WTC11 (cell line): ENCODE data around the gene ZFP69B. TPM values are rescaled to one million over a fixed set of nuclear protein-coding genes. Genes with fewer than 3 reads are reported as not detected.

ENCODE experiments used
- ATAC-seq: fragments of 200-7000 bp; cut with Tn5 transposase; 2 replicates; pipeline ENCODE4 v1.10.0; 2021; ENCODE audit warnings: mild to moderate bottlenecking, moderate library complexity
- CTCF ChIA-PET: fragments of 300-600 bp; sonication (Branson Sonifier 250); formaldehyde crosslinking; loops from one replicate; lab custom pipeline; 2021; ENCODE audit warnings: antibody characterized with exemption; lab: Charles Lee
- POLR2A ChIA-PET: fragments of 350-600 bp; sonication (Branson Sonifier 250); formaldehyde crosslinking; loops from one replicate; lab custom pipeline; 2021; ENCODE audit warnings: antibody characterized with exemption; lab: Charles Lee
- DNase-seq: peaks from one replicate; pipeline ENCODE4 v3.0.0; 2021; ENCODE audit warnings: low spot score
- H3K27ac Mint-ChIP-seq: 2 replicates; pipeline ENCODE4 v1.8.0; 2021; ENCODE audit warnings: mixed read lengths
- H3K27me3 Mint-ChIP-seq: 2 replicates; pipeline ENCODE4 v1.8.0; 2021; ENCODE audit warnings: low read depth, mild to moderate bottlenecking, moderate library complexity, mixed read lengths
- H3K36me3 Mint-ChIP-seq: 2 replicates; pipeline ENCODE4 v1.8.0; 2021; ENCODE audit warnings: mixed read lengths
- H3K4me1 Mint-ChIP-seq: 2 replicates; pipeline ENCODE4 v1.8.0; 2022; ENCODE audit warnings: mixed read lengths
- H3K4me3 Mint-ChIP-seq: 2 replicates; pipeline ENCODE4 v1.8.0; 2021; ENCODE audit warnings: mild to moderate bottlenecking, moderate library complexity, mixed read lengths
- H3K9me3 Mint-ChIP-seq: 2 replicates; pipeline ENCODE4 v1.8.0; 2021; ENCODE audit warnings: mixed read lengths
- CBFB ChIP-seq: sonication (generic); formaldehyde crosslinking; IDR thresholded peaks from 2 replicates; pipeline ENCODE4 v1.8.1; 2022; ENCODE audit warnings: mild to moderate bottlenecking, low read depth, missing genetic modification reagents
- GABPB1 ChIP-seq: sonication (generic); formaldehyde crosslinking; IDR thresholded peaks from 2 replicates; pipeline ENCODE4 v1.8.1; 2023; ENCODE audit warnings: mild to moderate bottlenecking, missing genetic modification reagents
- RELA ChIP-seq: sonication (generic); formaldehyde crosslinking; IDR thresholded peaks from 2 replicates; pipeline ENCODE4 v1.8.1; 2022; ENCODE audit warnings: missing genetic modification reagents, mild to moderate bottlenecking, borderline replicate concordance
- ZNF423 ChIP-seq: fragments of 250-450 bp; sonication (Bioruptor Pico); IDR thresholded peaks from 2 replicates; pipeline ENCODE4 v2.1.2; 2022; ENCODE audit warnings: mild to moderate bottlenecking, moderate library complexity
- total RNA-seq: library from RNA; stranded (reverse); gene quantifications from 3 replicates; pipeline ENCODE4 v1.2.3, GENCODE V29; 2021
- TF ChIP-seq, protein P1 (sequence below): sonication (generic); formaldehyde crosslinking; IDR thresholded peaks from 2 replicates; pipeline ENCODE4 v1.8.0; 2022; ENCODE audit warnings: missing genetic modification reagents
- TF ChIP-seq, protein P2 (sequence below): sonication (generic); formaldehyde crosslinking; conservative IDR thresholded peaks from 2 replicates; pipeline ENCODE4 v1.8.1; 2023; ENCODE audit warnings: mild to moderate bottlenecking, low read depth, missing genetic modification reagents, moderate library complexity
- TF ChIP-seq, protein P3 (sequence below): sonication (generic); formaldehyde crosslinking; IDR thresholded peaks from 2 replicates; pipeline ENCODE4 v1.8.0; 2022; ENCODE audit warnings: mild to moderate bottlenecking, missing genetic modification reagents
- TF ChIP-seq, protein P4 (sequence below): fragments of 250-450 bp; sonication (Bioruptor Pico); IDR thresholded peaks from 2 replicates; pipeline ENCODE4 v1.9.0; 2021; ENCODE audit warnings: mild to moderate bottlenecking
- TF ChIP-seq, protein P5 (sequence below): sonication (generic); formaldehyde crosslinking; IDR thresholded peaks from 2 replicates; pipeline ENCODE4 v1.8.1; 2023; ENCODE audit warnings: mild to moderate bottlenecking, missing genetic modification reagents, moderate library complexity
- TF ChIP-seq, protein P6 (sequence below): sonication (generic); formaldehyde crosslinking; IDR thresholded peaks from 2 replicates; pipeline ENCODE4 v1.8.0; 2023; ENCODE audit warnings: missing genetic modification reagents
- TF ChIP-seq, protein P7 (sequence below): sonication (generic); formaldehyde crosslinking; IDR thresholded peaks from 2 replicates; pipeline ENCODE4 v1.8.1; 2023; ENCODE audit warnings: mild to moderate bottlenecking, moderate library complexity, missing genetic modification reagents
- TF ChIP-seq, protein P8 (sequence below): sonication (generic); formaldehyde crosslinking; IDR thresholded peaks from 2 replicates; pipeline ENCODE4 v1.8.0; 2022; ENCODE audit warnings: mild to moderate bottlenecking, missing genetic modification reagents
- TF ChIP-seq, protein P9 (sequence below): sonication (generic); formaldehyde crosslinking; IDR thresholded peaks from 2 replicates; pipeline ENCODE4 v1.8.1; 2022; ENCODE audit warnings: mild to moderate bottlenecking, moderate library complexity, missing genetic modification reagents
- TF ChIP-seq, protein P10 (sequence below): sonication (generic); formaldehyde crosslinking; IDR thresholded peaks from 2 replicates; pipeline ENCODE4 v1.8.0; 2023; ENCODE audit warnings: missing genetic modification reagents, mild to moderate bottlenecking, borderline replicate concordance

The ZFP69B gene
- total RNA-seq, 1 experiment from 2014 or later: 8.2 TPM

DNA sequence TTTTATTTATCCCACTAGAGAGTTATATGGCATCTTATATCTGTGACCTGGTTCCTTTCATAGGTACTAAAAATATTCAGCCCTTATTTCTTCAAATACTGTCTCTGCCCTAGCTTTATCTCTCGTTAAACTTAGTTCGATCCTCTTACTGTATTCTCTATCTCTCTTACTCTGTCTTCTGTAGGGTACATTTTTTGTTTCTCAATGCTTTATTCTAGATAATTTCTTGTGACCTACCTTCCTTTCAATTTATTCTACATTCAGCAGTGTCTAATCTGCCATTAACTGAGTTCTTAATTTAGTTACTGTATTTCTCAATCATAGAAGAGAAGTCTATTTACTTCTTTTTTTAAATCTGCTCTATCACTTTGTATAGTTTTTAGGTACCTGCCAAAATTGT, 25.0 kb downstream of the ZFP69B start (continued):
- TF ChIP-seq, protein P1, sequence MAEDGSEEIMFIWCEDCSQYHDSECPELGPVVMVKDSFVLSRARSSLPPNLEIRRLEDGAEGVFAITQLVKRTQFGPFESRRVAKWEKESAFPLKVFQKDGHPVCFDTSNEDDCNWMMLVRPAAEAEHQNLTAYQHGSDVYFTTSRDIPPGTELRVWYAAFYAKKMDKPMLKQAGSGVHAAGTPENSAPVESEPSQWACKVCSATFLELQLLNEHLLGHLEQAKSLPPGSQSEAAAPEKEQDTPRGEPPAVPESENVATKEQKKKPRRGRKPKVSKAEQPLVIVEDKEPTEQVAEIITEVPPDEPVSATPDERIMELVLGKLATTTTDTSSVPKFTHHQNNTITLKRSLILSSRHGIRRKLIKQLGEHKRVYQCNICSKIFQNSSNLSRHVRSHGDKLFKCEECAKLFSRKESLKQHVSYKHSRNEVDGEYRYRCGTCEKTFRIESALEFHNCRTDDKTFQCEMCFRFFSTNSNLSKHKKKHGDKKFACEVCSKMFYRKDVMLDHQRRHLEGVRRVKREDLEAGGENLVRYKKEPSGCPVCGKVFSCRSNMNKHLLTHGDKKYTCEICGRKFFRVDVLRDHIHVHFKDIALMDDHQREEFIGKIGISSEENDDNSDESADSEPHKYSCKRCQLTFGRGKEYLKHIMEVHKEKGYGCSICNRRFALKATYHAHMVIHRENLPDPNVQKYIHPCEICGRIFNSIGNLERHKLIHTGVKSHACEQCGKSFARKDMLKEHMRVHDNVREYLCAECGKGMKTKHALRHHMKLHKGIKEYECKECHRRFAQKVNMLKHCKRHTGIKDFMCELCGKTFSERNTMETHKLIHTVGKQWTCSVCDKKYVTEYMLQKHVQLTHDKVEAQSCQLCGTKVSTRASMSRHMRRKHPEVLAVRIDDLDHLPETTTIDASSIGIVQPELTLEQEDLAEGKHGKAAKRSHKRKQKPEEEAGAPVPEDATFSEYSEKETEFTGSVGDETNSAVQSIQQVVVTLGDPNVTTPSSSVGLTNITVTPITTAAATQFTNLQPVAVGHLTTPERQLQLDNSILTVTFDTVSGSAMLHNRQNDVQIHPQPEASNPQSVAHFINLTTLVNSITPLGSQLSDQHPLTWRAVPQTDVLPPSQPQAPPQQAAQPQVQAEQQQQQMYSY: no peak

DNA sequence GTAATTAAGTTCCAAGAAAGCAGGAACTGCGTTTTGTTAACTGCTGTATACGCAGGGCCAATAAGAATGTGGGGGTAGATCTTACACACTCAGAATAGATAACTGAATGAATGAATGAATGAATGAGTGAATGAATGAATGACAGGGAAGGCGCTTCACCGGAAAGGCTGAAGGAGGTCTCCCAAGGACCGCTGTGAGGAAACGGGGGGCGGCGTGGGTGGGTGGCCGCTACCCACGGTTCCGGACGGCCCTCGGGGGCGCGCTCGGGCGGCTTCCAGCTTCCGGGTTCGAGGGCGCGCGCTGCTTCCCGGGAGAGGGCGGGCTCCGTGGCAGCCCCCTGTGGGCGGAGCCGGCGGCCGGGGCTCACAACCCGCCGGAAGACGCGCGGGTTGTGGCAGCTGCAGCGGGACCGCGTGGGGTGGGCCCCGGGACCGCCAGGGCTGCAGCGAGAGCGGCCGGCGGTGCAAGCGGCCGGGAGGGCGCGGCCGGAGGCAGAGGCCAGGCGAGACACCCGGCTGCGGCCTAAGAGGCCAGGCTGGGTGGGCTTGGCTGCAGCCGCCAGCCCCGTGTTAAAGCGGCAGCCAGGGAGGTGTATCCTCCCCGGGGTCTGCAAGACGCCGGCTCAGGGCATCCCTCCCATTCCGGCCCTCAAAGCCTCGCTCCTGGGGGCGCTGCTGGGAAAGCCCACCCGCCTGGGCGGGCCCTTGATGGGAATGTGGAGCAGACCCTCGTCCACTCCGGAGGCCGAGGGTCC, 26.8 kb downstream of the ZFP69B start, which contains the start of gene ZFP69:
Gene ZFP69 (plus strand): TSS at position 367 of the 754 bp plus-strand sequence. CDS start 2,072 bp downstream, outside the sequence.
- H3K9me3 Mint-ChIP-seq: peaks cover 24% of the 10 kb centered on the region
- POLR2A ChIA-PET: interaction anchor here (0.8 kb wide), 1 partner anchor 55 kb away, joined by 4 read pairs; the partner anchor contains the start of gene ZNF684
- peaks cover 30% of the 10 kb centered on the region for H3K27me3 Mint-ChIP-seq
- H3K36me3 Mint-ChIP-seq: peaks cover 5% of the 10 kb centered on the region; the same call in 1 of the 2 replicates
- DNase-seq (peak; percentile 69), ATAC-seq (peak; percentile 90)
- peak within 1 kb of the TSS; percentile 83 for H3K4me3 Mint-ChIP-seq
- H3K27ac Mint-ChIP-seq: no peak within 1 kb of the TSS
- H3K4me1 Mint-ChIP-seq: peaks cover 15% of the 10 kb centered on the region
- CTCF ChIA-PET: interaction anchor here (1.0 kb wide), 2 partner anchors 39 to 333 kb away, joined by 3 read pairs; no protein-coding TSS in a partner anchor
- TF ChIP-seq, protein P2, sequence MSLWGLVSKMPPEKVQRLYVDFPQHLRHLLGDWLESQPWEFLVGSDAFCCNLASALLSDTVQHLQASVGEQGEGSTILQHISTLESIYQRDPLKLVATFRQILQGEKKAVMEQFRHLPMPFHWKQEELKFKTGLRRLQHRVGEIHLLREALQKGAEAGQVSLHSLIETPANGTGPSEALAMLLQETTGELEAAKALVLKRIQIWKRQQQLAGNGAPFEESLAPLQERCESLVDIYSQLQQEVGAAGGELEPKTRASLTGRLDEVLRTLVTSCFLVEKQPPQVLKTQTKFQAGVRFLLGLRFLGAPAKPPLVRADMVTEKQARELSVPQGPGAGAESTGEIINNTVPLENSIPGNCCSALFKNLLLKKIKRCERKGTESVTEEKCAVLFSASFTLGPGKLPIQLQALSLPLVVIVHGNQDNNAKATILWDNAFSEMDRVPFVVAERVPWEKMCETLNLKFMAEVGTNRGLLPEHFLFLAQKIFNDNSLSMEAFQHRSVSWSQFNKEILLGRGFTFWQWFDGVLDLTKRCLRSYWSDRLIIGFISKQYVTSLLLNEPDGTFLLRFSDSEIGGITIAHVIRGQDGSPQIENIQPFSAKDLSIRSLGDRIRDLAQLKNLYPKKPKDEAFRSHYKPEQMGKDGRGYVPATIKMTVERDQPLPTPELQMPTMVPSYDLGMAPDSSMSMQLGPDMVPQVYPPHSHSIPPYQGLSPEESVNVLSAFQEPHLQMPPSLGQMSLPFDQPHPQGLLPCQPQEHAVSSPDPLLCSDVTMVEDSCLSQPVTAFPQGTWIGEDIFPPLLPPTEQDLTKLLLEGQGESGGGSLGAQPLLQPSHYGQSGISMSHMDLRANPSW: no peak
- TF ChIP-seq RELA: no peak
- TF ChIP-seq, protein P3, sequence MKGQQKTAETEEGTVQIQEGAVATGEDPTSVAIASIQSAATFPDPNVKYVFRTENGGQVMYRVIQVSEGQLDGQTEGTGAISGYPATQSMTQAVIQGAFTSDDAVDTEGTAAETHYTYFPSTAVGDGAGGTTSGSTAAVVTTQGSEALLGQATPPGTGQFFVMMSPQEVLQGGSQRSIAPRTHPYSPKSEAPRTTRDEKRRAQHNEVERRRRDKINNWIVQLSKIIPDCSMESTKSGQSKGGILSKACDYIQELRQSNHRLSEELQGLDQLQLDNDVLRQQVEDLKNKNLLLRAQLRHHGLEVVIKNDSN (CRISPR knock-in tag): peak; percentile 15; the same call in 1 of the 2 replicates
- TF ChIP-seq, protein P4, sequence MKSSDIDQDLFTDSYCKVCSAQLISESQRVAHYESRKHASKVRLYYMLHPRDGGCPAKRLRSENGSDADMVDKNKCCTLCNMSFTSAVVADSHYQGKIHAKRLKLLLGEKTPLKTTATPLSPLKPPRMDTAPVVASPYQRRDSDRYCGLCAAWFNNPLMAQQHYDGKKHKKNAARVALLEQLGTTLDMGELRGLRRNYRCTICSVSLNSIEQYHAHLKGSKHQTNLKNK (CRISPR knock-in tag): no peak
- TF ChIP-seq, protein P5, sequence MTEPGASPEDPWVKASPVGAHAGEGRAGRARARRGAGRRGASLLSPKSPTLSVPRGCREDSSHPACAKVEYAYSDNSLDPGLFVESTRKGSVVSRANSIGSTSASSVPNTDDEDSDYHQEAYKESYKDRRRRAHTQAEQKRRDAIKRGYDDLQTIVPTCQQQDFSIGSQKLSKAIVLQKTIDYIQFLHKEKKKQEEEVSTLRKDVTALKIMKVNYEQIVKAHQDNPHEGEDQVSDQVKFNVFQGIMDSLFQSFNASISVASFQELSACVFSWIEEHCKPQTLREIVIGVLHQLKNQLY (CRISPR knock-in tag): no peak
- TF ChIP-seq CBFB (CRISPR knock-in tag): no peak
- TF ChIP-seq, protein P6, sequence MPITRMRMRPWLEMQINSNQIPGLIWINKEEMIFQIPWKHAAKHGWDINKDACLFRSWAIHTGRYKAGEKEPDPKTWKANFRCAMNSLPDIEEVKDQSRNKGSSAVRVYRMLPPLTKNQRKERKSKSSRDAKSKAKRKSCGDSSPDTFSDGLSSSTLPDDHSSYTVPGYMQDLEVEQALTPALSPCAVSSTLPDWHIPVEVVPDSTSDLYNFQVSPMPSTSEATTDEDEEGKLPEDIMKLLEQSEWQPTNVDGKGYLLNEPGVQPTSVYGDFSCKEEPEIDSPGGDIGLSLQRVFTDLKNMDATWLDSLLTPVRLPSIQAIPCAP (CRISPR knock-in tag): no peak
- TF ChIP-seq, protein P7, sequence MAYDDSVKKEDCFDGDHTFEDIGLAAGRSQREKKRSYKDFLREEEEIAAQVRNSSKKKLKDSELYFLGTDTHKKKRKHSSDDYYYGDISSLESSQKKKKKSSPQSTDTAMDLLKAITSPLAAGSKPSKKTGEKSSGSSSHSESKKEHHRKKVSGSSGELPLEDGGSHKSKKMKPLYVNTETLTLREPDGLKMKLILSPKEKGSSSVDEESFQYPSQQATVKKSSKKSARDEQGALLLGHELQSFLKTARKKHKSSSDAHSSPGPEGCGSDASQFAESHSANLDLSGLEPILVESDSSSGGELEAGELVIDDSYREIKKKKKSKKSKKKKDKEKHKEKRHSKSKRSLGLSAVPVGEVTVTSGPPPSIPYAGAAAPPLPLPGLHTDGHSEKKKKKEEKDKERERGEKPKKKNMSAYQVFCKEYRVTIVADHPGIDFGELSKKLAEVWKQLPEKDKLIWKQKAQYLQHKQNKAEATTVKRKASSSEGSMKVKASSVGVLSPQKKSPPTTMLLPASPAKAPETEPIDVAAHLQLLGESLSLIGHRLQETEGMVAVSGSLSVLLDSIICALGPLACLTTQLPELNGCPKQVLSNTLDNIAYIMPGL (CRISPR knock-in tag): peak; percentile 52
- TF ChIP-seq, protein P8, sequence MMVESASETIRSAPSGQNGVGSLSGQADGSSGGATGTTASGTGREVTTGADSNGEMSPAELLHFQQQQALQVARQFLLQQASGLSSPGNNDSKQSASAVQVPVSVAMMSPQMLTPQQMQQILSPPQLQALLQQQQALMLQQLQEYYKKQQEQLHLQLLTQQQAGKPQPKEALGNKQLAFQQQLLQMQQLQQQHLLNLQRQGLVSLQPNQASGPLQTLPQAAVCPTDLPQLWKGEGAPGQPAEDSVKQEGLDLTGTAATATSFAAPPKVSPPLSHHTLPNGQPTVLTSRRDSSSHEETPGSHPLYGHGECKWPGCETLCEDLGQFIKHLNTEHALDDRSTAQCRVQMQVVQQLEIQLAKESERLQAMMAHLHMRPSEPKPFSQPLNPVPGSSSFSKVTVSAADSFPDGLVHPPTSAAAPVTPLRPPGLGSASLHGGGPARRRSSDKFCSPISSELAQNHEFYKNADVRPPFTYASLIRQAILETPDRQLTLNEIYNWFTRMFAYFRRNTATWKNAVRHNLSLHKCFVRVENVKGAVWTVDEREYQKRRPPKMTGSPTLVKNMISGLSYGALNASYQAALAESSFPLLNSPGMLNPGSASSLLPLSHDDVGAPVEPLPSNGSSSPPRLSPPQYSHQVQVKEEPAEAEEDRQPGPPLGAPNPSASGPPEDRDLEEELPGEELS (CRISPR knock-in tag): 0 out of 2 replicates have a peak, but pooled peaks have one; percentile 85
- TF ChIP-seq GABPB1 (CRISPR knock-in tag): no peak; the same call in 1 of the 2 replicates
- TF ChIP-seq ZNF423 (CRISPR knock-in tag): peak; percentile 10; the same call in 1 of the 2 replicates
- TF ChIP-seq, protein P9, sequence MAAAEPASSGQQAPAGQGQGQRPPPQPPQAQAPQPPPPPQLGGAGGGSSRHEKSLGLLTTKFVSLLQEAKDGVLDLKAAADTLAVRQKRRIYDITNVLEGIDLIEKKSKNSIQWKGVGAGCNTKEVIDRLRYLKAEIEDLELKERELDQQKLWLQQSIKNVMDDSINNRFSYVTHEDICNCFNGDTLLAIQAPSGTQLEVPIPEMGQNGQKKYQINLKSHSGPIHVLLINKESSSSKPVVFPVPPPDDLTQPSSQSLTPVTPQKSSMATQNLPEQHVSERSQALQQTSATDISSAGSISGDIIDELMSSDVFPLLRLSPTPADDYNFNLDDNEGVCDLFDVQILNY (CRISPR knock-in tag): peak; percentile 80
- TF ChIP-seq, protein P10, sequence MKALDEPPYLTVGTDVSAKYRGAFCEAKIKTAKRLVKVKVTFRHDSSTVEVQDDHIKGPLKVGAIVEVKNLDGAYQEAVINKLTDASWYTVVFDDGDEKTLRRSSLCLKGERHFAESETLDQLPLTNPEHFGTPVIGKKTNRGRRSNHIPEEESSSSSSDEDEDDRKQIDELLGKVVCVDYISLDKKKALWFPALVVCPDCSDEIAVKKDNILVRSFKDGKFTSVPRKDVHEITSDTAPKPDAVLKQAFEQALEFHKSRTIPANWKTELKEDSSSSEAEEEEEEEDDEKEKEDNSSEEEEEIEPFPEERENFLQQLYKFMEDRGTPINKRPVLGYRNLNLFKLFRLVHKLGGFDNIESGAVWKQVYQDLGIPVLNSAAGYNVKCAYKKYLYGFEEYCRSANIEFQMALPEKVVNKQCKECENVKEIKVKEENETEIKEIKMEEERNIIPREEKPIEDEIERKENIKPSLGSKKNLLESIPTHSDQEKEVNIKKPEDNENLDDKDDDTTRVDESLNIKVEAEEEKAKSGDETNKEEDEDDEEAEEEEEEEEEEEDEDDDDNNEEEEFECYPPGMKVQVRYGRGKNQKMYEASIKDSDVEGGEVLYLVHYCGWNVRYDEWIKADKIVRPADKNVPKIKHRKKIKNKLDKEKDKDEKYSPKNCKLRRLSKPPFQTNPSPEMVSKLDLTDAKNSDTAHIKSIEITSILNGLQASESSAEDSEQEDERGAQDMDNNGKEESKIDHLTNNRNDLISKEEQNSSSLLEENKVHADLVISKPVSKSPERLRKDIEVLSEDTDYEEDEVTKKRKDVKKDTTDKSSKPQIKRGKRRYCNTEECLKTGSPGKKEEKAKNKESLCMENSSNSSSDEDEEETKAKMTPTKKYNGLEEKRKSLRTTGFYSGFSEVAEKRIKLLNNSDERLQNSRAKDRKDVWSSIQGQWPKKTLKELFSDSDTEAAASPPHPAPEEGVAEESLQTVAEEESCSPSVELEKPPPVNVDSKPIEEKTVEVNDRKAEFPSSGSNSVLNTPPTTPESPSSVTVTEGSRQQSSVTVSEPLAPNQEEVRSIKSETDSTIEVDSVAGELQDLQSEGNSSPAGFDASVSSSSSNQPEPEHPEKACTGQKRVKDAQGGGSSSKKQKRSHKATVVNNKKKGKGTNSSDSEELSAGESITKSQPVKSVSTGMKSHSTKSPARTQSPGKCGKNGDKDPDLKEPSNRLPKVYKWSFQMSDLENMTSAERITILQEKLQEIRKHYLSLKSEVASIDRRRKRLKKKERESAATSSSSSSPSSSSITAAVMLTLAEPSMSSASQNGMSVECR (CRISPR knock-in tag): peak; percentile 84; the same call in 1 of the 2 replicates
